GM18861 (cell line): ENCODE results near the gene THNSL1.
"Not testable (repeated sequence)": the region's sequence is repeated elsewhere in the genome, so short reads cannot be mapped to it uniquely, and the experiment has no call there.

Source experiments
- ATAC-seq: cut with Tn5 transposase; IDR thresholded peaks from one replicate; pipeline ENCODE4 v1.9.1; 2021; ENCODE audit not compliant: unreplicated experiment

THNSL1 gene, protein sequence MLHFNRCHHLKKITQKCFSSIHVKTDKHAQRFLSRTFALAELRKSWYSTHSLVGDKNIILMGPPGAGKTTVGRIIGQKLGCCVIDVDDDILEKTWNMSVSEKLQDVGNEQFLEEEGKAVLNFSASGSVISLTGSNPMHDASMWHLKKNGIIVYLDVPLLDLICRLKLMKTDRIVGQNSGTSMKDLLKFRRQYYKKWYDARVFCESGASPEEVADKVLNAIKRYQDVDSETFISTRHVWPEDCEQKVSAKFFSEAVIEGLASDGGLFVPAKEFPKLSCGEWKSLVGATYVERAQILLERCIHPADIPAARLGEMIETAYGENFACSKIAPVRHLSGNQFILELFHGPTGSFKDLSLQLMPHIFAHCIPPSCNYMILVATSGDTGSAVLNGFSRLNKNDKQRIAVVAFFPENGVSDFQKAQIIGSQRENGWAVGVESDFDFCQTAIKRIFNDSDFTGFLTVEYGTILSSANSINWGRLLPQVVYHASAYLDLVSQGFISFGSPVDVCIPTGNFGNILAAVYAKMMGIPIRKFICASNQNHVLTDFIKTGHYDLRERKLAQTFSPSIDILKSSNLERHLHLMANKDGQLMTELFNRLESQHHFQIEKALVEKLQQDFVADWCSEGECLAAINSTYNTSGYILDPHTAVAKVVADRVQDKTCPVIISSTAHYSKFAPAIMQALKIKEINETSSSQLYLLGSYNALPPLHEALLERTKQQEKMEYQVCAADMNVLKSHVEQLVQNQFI

DNA sequence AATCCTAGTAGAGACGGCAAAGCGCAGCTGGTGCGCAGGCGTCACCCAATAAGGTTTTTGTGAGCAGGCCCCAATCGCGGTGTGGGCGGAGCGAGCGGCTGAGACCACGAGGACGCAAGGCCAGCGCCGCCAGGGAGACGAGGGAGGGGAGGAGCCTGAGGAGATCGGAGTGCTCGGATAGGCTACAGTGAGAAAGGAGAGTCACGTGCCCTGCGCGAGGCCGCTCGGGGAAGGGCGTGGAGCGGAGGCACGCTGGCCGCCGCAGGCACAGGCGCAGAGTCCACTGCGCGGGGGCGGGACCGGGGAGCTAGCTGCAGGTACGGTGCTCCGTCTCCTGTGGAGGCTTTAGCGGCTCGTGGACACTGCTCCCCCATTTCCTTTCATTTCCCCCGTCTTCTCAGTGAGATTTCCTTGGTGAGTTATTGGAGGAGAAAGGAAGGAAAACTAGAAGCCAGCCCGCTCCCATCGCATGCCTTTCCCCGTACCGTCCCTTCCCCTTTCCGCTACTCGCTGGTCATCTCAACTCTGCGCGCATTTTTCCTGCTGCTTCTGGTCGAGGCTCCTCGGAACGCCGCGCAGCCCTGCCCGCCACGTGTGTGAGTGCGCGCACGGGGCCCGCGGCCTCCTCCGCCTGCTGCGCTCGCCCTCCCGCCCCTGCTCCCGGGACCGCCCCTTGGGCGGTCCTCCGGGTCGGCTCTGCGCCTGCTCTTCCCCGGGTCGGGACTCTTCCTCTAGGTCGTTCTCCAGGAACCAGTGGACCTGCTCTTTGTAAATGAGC lies at the start of gene THNSL1:
THNSL1 (plus strand) TSS at position 237 of the 778 bp plus-strand sequence. CDS start 6,612 bp downstream, outside the sequence.
- peak; percentile 99 for ATAC-seq

DNA sequence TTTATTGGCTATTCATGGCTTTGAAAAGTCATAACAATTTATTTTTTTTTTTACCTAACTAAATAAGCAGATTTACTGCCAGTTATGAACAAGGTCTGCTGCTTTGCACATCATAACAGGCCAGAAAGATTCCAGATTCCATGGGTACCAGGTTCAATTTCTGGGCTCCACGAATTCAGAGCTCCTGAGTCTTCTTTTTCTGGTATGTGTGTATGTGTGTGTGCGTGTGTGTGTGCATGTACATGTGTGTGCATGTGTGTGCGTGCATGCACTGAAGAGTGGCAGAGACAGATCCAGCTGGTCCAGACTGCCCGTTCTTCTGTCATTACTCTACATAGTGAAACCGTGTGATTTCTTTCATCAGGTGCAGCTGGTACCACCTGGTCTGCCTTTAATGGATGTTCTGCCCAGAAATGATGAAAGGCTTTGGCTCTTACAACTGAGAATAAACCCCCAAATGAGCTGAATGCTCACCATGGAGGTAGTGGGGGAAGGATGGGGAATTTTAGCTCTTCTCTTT lies 49.4 kb upstream of the THNSL1 start:
- ATAC-seq, result no peak

DNA sequence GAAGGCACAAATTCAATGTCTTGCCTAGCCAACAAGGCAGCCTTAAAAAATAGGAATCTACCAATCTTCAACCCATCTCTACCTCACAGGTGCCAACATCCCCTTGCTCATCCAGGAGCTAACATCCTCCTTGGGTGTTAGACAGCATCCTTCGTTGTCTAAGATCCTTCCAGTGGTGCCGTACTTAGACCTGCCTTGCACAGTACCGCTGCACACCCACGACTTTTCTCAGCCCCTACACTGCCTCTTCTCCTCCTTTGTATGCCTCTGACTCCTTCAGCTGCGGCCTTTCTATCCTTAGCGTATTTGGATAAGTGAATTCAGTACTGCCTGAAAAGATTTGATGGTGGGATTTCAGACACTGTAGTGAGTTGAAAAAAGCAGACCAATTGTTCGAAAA lies 48.1 kb upstream of the THNSL1 start:
- no peak for ATAC-seq

DNA sequence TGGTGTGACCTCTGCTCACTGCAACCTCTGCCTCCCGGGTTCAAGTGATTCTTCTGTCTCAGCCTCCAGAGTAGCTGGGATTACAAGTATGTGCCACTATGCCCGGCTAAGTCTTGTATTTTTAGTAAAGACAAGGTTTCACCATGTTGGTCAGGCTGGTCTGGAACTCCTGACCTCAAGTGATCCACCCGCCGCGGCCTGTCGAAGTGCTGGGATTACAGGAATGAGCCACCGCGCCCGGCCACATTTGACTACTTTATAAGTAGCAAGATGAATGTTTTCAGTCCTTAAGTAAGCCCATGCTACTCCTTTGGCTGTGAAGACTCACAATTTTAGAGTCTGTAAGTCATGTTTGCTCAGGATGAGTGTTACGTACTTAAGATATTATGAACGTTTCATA lies 47.5 kb upstream of the THNSL1 start:
- not testable (repeated sequence) for ATAC-seq

DNA sequence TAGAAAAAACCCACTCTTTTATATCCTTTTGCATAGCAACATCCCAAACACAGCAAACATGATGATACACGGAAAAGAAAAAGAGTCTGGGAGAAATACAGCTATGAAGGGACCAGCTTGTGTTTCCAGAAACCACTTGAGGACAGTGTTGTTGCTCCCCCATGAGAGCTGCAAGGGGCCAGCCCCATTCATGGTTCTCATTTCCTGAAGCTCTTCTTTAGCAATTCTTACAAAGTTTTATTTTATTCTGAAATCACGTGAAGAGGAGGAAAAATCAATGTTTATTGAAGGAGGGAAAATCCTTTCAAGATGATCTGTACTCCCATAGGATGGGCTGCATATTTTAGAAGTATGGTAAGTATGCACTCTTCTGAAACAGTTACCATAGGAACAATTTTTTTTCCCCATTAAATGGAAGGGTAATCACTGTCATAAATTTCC lies 46.6 kb upstream of the THNSL1 start:
- ATAC-seq, result no peak

DNA sequence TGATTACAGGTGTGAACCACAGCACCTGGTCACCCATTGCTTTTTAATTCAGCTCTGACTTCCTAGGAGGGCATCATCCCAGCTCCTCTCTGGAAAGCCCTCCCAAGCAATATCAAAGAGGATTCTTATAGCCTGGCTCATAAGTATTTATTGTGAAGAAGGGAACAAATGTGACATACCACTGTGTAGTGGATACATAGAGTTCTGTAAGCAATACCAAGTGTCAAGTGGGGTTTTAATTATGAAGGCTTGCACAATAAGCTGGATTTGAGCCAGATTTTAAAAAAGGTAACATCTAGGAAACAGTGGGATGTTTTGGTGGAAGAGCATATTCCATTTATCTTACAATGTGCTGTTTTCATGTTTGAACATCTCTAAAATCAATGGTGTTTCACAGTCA lies 45.0 kb upstream of the THNSL1 start:
- no peak for ATAC-seq

DNA sequence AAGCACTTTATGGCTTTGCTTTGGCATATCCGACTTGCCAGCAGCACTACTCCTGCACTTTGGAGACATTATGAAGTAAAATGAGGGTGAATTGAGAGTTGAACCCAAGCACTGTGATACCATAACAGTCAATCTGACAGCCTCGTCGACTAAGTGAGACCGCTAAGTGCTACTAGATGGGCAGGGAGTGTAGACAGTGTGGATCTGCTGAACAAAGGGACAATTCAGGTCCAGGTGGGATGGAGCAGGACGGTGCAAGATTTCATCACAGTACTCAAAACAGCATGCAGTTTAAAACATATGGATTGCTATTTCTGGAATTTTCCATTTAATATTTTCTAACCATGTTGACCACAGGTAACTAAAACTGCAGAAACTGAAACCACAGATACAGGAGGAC lies 43.2 kb upstream of the THNSL1 start:
- no peak for ATAC-seq

DNA sequence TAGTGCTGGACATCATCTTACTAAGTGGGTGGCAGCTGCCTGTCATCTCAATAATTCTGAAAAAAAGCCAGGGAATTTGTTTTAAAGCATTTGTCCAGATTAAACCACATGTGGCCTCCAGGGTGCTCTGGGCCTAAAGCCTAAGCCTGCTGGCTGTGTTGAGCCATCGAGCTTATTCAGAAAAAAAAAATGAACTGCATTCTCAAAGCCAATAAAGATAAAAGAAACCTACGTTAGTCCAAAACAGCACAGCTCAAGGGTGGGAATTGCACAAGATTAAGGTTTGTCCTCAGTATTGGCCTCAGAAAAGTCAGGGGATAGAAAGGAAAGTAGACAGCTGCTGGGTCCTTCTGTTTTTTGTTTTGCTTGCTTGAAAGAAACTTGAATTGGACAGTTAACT lies 41.4 kb upstream of the THNSL1 start:
- no peak for ATAC-seq

DNA sequence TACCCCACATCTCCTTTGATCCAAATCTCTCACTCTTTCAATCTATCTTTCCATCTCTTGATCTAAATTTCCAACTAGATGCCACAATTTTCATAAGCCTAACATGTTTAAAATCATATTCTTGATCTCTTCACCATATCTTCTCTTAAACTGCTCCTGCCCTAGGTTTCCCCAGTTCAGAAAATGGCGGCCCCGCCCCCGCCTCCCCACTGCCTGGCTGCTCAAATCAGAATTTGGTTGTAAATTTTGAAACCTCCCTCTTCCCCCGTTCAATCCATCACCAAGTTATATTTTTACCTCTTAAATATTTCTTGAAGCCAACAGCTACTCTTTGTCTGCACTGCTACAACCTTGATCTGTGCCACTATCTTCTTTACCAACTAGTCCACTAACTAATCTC lies 36.7 kb upstream of the THNSL1 start:
- ATAC-seq, result no peak

DNA sequence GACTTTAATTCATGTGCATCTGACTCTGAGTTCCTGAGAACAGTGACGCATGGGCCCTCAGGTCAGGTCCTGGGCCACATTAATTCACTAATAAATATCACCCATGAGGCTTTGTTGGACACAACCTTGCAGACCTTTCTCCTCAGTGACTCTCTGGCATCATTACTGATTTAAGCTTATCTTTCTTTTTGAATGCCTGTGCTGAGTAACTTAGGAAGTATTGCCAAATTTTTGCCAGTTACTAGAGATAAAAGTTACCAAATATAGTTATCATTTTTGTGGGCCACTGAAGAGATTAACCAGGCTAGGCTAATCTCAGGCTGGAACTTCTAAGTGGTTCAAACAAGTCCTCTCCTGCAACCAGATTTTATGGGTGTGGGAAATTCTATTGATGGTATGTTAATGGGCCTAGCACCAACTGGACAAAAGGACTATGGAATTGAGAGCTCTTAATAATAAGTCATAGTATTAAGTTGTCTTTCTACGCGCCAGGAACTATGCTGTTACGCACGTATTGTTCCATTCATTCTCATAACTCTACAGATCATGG lies 35.2 kb upstream of the THNSL1 start:
- no peak for ATAC-seq

DNA sequence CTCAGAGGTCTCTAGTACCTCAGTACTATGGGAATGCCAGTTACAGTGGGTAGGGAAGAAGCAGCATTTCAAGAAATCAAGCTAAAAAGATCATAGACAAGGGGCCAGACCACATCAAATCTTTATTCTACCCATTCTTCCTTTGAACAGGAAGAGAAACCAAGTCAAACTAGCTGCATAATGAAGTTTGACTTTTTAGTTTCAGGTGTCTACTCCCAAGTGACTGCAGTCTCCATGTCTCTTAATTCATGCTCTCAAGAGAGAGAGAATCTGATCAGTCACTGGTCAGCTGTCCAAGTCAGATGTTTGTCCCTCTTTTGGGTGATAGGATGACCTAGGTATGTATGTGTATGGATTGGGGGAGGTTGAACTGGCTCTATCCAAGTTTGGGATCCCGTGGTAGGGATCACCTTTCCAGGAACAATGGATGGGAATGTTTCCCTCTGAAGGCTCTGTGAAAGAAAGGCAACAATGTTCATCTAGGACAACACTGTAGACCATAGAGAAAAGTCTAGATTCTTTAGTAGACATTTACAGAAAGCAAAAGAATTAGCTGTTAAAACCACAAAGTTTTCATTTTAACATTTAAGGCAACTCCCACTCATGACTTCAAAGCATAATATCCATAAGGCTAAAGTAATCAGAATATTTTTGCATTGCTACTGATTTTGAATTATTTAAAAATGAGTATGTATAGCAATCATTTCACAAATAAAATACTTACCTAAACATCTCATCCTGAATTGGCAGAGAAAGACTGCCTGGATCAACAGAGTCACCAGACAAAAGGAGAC lies 33.9 kb upstream of the THNSL1 start:
- ATAC-seq, result no peak

DNA sequence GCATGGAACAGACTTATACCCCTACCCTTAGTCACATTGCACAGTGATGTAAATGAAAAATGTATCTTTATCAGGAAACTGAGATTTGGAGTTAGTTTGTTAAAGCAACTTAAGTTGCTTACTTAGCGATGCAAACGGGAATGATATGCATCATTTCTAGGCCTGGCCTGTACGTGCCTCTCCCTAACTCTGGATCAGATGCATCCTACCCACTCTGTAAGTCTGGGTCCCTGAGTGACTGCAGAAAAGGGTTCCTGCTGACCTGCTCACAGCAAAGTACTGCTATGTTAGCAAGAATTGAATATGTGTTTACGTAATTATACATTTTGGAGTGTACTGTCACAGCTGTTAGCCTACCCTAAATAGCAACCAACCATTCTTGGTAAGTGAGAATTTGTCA lies 33.3 kb upstream of the THNSL1 start:
- no peak for ATAC-seq

DNA sequence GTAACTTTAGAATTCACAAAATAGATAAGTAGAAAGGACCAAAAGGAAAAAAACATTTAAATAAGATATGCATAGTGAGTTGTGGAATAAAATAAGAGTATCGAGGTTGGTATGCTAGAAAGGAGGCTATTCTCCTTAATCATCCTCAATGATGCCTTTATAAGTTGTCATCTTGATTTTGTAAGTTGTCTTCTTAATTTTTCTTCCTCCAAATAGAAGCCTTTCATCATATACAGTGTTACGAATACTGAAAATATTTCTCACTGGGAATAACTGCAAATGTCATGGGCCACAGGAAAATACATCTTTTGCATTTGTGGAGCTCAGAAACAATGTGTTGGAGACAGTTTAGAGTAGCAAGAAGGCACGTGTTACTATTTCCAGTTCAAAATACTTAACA lies 32.5 kb upstream of the THNSL1 start:
- no peak for ATAC-seq

DNA sequence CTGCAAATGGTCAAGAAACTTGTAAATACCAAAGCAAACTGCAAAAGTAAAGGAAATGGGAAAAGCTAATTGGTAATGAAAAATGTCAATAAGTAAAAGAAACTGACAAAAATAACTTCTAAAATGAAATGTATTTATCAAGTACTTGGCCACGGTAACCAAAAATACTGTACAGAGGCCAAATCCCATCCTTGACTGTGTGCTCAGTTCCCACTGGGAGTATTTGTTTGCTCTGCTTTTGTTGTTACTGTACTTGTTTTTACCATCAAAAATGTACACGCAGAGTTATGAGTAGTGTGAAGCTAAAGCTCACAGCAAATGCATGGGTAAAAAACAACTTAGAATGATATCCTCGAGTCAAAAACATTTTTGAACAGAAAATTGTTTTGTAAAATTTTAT lies 31.5 kb upstream of the THNSL1 start:
- no peak for ATAC-seq

DNA sequence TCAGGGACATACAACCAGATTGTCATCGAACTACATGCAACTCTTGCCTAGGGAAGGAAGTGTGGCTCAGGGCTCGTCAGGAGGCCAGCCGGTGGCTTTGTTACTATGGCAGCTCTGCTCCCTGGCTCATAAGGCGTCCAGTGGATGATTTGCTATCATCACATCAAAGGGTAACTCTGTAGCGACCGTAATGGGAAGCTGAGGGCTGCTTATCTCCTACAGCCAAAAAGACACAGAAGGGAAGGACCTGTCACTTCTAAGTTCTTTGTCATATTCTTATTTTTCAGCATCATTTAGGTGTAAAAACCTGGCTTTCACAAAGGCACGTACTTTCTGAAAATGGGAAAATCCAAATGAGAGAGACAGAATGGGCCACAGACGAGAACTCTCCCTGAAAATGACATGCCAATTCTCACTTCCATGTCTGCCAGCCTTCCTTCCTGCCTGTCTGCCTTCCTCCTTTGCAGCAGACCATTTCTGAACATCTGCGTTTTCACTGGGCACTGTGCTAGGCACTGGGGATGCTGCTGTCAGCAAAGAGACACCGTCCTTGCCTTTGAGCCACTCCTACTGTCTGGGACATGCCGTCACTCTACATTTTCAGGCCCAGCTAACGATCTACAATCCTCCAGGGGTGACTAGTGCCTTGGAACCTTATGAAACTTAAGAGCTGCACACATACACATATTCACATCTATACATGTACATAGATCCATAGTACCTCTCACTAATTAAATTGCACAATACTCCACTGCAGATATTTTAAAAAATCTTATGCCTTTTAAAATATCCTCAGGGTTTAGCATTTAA lies 27.4 kb upstream of the THNSL1 start:
- ATAC-seq, result no peak

DNA sequence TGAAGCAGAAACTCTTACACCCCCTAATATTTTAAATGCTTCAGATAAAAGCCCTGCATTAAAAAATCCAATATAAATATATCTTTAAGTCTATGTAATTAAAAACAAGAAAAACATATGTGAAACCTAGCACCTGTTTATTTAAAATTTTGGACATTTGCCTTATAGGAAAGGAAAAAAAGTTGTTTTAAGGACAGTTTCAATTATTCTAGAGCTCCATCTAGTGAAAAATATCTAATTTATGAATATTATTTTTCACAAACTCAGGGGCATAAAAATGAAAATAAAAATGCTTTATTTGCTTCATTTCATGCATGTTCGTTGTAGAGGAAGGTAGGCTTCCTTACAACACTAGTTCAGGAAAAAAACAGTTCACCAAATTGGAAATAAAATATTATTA lies 26.5 kb upstream of the THNSL1 start:
- ATAC-seq, result no peak

DNA sequence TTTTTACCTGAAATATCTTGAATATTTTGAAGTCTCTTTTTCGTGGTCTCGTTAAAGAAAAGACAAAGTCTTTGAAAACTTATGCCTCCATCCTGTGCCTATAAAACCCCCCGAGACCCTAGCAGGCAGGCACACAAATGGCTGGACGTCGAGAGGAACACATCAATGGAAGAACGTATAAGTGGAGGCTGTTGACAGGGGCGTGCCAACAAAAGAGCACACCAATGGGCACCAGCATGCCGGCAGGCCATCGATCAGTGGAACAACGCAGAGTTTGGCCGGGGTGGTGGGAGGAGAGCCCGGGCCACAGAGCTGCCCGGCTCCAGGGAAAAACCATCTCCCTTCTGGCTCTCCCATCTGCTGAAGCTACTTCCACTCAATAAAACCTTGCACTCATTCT lies 25.1 kb upstream of the THNSL1 start:
- no peak for ATAC-seq

DNA sequence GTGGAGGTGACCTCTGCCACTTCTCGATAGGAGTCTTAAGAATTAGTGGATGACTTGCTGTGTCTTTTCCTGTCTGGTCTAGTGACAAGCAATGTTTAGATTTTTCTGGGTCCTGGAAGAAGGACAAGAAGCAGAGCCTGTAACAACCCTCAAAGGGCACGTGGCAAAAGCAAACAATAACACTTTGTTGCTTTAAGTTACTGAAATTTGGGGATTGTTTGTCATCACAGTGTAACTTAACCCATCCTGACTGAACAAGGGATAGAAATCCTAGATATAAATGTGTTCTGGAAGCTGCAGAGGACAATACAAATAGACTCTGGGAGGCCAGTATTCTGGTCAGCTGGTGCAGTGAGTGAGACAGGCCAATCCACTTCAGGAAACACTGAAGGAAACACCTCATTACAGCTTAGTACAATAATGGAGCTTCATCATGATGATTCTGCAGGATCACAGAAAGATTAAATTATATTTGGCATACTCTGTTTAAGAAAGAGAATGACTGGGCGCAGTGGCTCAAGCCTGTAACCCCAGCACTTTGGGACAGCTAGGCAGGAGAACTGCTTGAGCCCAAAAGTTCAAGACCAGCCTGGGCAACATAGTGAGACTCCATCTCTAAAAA lies 23.8 kb upstream of the THNSL1 start:
- no peak for ATAC-seq
